Measurements from ENCODE around the gene PPIF. TPM values are rescaled to one million over a fixed set of nuclear protein-coding genes. Genes with fewer than 3 reads are reported as not detected.

PPIF gene
- total and polyA plus RNA-seq, 4 donors = 22.2 to 84.3 (median 60.0) TPM

DNA sequence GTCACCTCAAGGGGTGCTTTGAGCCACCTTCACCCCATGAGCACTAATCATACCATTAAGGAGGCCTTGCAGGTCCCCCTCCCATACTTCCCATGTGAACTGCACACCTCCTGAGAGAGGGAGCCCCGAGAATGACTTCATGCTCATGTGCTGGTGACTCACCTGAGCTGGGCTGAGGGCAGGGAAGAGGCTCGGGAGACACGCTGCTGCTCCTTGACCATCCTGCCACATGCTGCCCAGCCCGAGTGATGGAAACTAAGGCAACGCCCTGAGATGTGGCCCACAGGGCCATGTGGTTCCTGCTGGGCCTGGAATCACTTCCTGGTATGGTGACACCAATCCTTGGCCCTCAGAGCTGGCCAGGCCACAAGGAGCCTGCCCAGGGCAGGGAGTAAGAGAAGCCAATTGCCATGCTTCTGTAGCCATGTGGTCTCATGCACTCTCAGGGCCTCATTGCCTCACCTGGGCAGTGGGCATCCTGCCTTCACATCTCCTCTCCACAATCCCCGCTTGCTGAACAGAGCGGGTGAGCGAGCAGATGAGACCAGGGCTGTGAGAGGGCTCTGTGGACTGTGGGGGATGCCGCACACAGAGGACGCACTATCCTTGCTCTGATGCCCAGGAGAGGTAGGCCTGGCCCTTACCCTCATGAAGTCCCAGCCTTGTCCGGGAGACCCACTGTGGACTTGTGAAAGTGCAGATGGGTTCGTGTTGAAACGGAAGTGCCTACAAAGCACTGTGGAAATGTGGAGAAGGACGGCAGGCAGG lies 18.3 kb upstream of the PPIF start (continued):
- TF ChIP-seq ZBTB33 (IDR thresholded peaks at IDR 0.05) (no peak), JUND (IDR thresholded peaks at IDR 0.05) (no peak), TAF1 (conservative IDR thresholded peaks at IDR 0.05) (no peak), FOXA1 (IDR thresholded peaks at IDR 0.05) (no peak), REST (IDR thresholded peaks at IDR 0.05) (no peak)

DNA sequence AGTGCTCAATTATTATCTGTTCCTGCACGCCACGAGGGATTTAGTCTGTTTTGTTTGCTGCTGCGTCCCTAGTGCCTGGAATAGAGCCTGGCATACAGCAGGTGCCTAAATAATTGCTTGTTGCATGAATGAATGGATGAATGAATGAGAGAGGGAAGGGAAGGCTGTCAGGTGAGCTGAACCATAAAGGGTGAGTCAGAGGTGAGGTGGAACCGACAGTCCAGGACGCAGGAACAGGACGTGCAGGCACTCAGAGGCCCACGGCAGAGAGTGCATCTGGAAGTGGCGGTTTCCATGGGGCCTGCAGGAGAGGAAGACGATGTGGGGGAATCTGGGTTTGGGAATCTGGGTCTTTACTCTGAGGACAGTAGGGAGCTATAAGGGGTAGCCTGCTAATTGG lies 17.7 kb upstream of the PPIF start:
- Histone ChIP-seq H3K9ac (ENCODE audit: low read depth in 1 of 2, low read length in 2 of 2) (no peak overlapping the region), H3K4me3 (ENCODE audit: low read depth in 1 of 3, low read length in 3 of 3) (no peak overlapping the region), H3K27ac (ENCODE audit: low read depth in 1 of 2, low read length in 2 of 2) (no peak overlapping the region), H3K36me3 (ENCODE audit: control insufficient read depth in 4 of 4, insufficient read depth in 3 of 4, low read depth in 1 of 4, low read length in 3 of 4) (no peaks in the 10 kb centered on the region), H3K27me3 (ENCODE audit: control insufficient read depth in 4 of 4, insufficient read depth in 4 of 4, low read length in 3 of 4) (no peaks in the 10 kb centered on the region), H3K9me3 (ENCODE audit: control insufficient read depth in 4 of 4, low read length in 3 of 4) (no peaks in the 10 kb centered on the region), H3K4me1 (ENCODE audit: control insufficient read depth in 4 of 4, insufficient read depth in 4 of 4, low read length in 3 of 4) (peaks cover 0 to 6% (median under 1%) of the 10 kb centered on the region in 4 donors)
- DNase-seq (ENCODE audit: low spot score) = no peak
- 95% methylated on average over 9 of the region's 9 CpGs for WGBS
- TF ChIP-seq FOXA1 (IDR thresholded peaks at IDR 0.05) = no peak
- no peak for TF ChIP-seq HNF4G (IDR thresholded peaks at IDR 0.05)

DNA sequence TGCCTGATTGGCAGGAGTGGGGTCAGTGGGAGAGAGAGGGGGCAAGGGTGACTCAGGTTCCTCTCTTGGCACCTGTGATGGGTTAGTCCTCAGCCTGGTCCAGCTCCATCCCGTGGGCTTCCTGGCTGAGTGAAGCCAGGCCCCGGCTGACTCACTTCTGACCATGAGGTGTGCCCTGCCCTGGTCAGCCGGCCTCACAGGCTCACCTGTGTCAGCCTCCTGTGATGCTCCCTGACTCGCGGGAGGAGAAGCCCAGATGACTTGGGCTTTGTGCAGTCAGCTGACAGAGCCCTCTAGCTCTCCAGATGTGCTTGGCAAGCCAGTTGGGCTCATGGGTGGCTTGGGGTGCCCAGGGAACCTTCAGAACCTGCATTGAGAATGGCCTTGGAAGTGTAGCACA lies 16.0 kb upstream of the PPIF start:
- no peak for DNase-seq (ENCODE audit: low spot score)
- Histone ChIP-seq H3K36me3 (ENCODE audit: control insufficient read depth in 4 of 4, insufficient read depth in 3 of 4, low read depth in 1 of 4, low read length in 3 of 4) (no peaks in the 10 kb centered on the region), H3K27ac (ENCODE audit: low read depth in 1 of 2, low read length in 2 of 2) (no peak overlapping the region), H3K27me3 (ENCODE audit: control insufficient read depth in 4 of 4, insufficient read depth in 4 of 4, low read length in 3 of 4) (no peaks in the 10 kb centered on the region), H3K4me1 (ENCODE audit: control insufficient read depth in 4 of 4, insufficient read depth in 4 of 4, low read length in 3 of 4) (peaks cover 9 to 20% (median 16%) of the 10 kb centered on the region in 4 donors), H3K9me3 (ENCODE audit: control insufficient read depth in 4 of 4, low read length in 3 of 4) (no peaks in the 10 kb centered on the region), H3K4me3 (ENCODE audit: low read depth in 1 of 3, low read length in 3 of 3) (no peak overlapping the region), H3K9ac (ENCODE audit: low read depth in 1 of 2, low read length in 2 of 2) (no peak overlapping the region)
- WGBS = 98% methylated on average over 5 of the region's 5 CpGs
- TF ChIP-seq RXRA (IDR thresholded peaks at IDR 0.05) = no peak
- TF ChIP-seq, protein P1, sequence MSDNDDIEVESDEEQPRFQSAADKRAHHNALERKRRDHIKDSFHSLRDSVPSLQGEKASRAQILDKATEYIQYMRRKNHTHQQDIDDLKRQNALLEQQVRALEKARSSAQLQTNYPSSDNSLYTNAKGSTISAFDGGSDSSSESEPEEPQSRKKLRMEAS (IDR thresholded peaks at IDR 0.05) = no peak
- TF ChIP-seq TAF1 (conservative IDR thresholded peaks at IDR 0.05) = no peak
- no peak for TF ChIP-seq ZBTB33 (IDR thresholded peaks at IDR 0.05)
- no peak for TF ChIP-seq SP1 (IDR thresholded peaks at IDR 0.05)
